RWPE2 (cell line): ENCODE results near the gene CASS4.

Source experiments
- ATAC-seq: fragments of 200-7000 bp; cut with Tn5 transposase; 3 replicates; pipeline ENCODE4 v1.9.1; 2021; ENCODE audit warnings: low read depth
- DNase-seq: peaks from one replicate; pipeline ENCODE4 v3.0.0-alpha.2; 2020; ENCODE audit warnings: low spot score
- H3K27ac ChIP-seq: fragments of 450-650 bp; 2 replicates; pipeline ENCODE4 v1.5.1; 2017; ENCODE audit warnings: mild to moderate bottlenecking; ENCODE audit not compliant: poor library complexity, severe bottlenecking
- H3K27me3 ChIP-seq: fragments of 250-450 bp; sonication (Bioruptor Pico); 2 replicates; pipeline ENCODE4 v1.5.1; 2021; ENCODE audit warnings: mild to moderate bottlenecking, moderate library complexity; ENCODE audit not compliant: insufficient read depth, poor library complexity, severe bottlenecking
- H3K36me3 ChIP-seq: fragments of 250-450 bp; sonication (Bioruptor Pico); 2 replicates; pipeline ENCODE4 v1.5.1; 2020; ENCODE audit warnings: low read depth, mild to moderate bottlenecking, moderate library complexity
- H3K4me1 ChIP-seq: fragments of 250-450 bp; sonication (Bioruptor Pico); 2 replicates; pipeline ENCODE4 v1.5.1; 2021; ENCODE audit warnings: mild to moderate bottlenecking, moderate library complexity; ENCODE audit not compliant: insufficient read depth, poor library complexity, severe bottlenecking
- H3K4me3 ChIP-seq: fragments of 250-450 bp; sonication (Bioruptor Pico); 2 replicates; pipeline ENCODE4 v1.5.1; 2021; ENCODE audit warnings: mild to moderate bottlenecking, moderate library complexity; ENCODE audit not compliant: severe bottlenecking
- H3K9me3 ChIP-seq: fragments of 250-450 bp; sonication (Bioruptor Pico); 2 replicates; pipeline ENCODE4 v1.5.1; 2021; ENCODE audit warnings: mild to moderate bottlenecking, moderate library complexity; ENCODE audit not compliant: severe bottlenecking
- CTCF ChIP-seq: fragments of 450-650 bp; IDR thresholded peaks from one replicate; pipeline ENCODE4 v1.5.1; 2017; ENCODE audit warnings: mild to moderate bottlenecking, moderate library complexity; ENCODE audit not compliant: poor library complexity, severe bottlenecking

The CASS4 gene

GRCh38 chr20:56503916-56504315, 91.9 kb downstream of the CASS4 start:
- Histone ChIP-seq H3K36me3 (peaks cover 12% of the 10 kb centered on the region), H3K4me3 (no peak overlapping the region), H3K4me1 (no peaks in the 10 kb centered on the region), H3K9me3 (no peaks in the 10 kb centered on the region), H3K27me3 (no peaks in the 10 kb centered on the region), H3K27ac (no peak overlapping the region)
- ATAC-seq (no peak), DNase-seq (peak; percentile 54)
- no peak for TF ChIP-seq CTCF

- ATAC-seq, result peak; percentile 46; the same call in 1 of the 3 replicates
- Histone ChIP-seq H3K27ac (no peak overlapping the region), H3K36me3 (peaks cover 11% of the 10 kb centered on the region; the same call in 1 of the 2 replicates), H3K9me3 (no peaks in the 10 kb centered on the region), H3K4me3 (no peak overlapping the region), H3K4me1 (no peaks in the 10 kb centered on the region), H3K27me3 (no peaks in the 10 kb centered on the region)
- DNase-seq, result peak; percentile 28
- TF ChIP-seq CTCF, result peak; percentile 51
These were observed 92.4 kb downstream of the CASS4 start for GRCh38 chr20:56504373-56505005.

- Histone ChIP-seq H3K36me3 (peaks cover 11% of the 10 kb centered on the region; the same call in 1 of the 2 replicates), H3K4me3 (no peak overlapping the region), H3K9me3 (no peaks in the 10 kb centered on the region), H3K27ac (no peak overlapping the region), H3K27me3 (no peaks in the 10 kb centered on the region), H3K4me1 (no peaks in the 10 kb centered on the region)
- TF ChIP-seq CTCF, result no peak
- DNase-seq, result no peak
- no peak; the same call in 2 of the 3 replicates for ATAC-seq
These were observed 94.0 kb downstream of the CASS4 start for GRCh38 chr20:56506103-56506502.
